Raji (cell line): ENCODE data around the gene MED16.

Experiments
- POLR2A ChIP-seq: IDR thresholded peaks from 2 replicates; pipeline ENCODE4 v1.6.1; 2011; ENCODE audit warnings: low read depth, low read length, control low read depth; ENCODE audit not compliant: insufficient read depth

Gene MED16

GRCh38 chr19:861141-861755 is 31.7 kb downstream of the MED16 start:
- TF ChIP-seq POLR2A = no peak

GRCh38 chr19:858868-859843 is 33.8 kb downstream of the MED16 start, which contains the start of gene CFD:
Gene CFD, plus strand, starts transcription at chr19:859664. Its CDS starts 26 bp downstream, at chr19:859690.
- TF ChIP-seq POLR2A = no peak

GRCh38 chr19:858284-858683 is 34.7 kb downstream of the MED16 start:
- TF ChIP-seq POLR2A = no peak

- TF ChIP-seq POLR2A = no peak
These were observed 37.3 kb downstream of the MED16 start for GRCh38 chr19:855566-856120.

GRCh38 chr19:855142-855541 is 37.8 kb downstream of the MED16 start:
- TF ChIP-seq POLR2A = no peak

GRCh38 chr19:854549-854948 is 38.4 kb downstream of the MED16 start:
- TF ChIP-seq POLR2A = no peak

GRCh38 chr19:853014-853585 is 39.9 kb downstream of the MED16 start:
- no peak for TF ChIP-seq POLR2A

GRCh38 chr19:852136-853013 is 40.6 kb downstream of the MED16 start, which contains the start of gene ELANE:
Gene ELANE, plus strand, starts transcription at chr19:852303. Its CDS starts 26 bp downstream, at chr19:852329.
- TF ChIP-seq POLR2A = no peak

GRCh38 chr19:850979-851335 is 42.0 kb downstream of the MED16 start:
- TF ChIP-seq POLR2A = no peak

- no peak for TF ChIP-seq POLR2A
These were observed 42.6 kb downstream of the MED16 start for GRCh38 chr19:850221-850978.

GRCh38 chr19:848386-848921 is 44.5 kb downstream of the MED16 start:
- TF ChIP-seq POLR2A = no peak

GRCh38 chr19:845707-846521 is 47.1 kb downstream of the MED16 start:
- TF ChIP-seq POLR2A = no peak

- no peak for TF ChIP-seq POLR2A
These were observed 48.4 kb downstream of the MED16 start for GRCh38 chr19:844546-844971.
